K562 (cell line): Measurements from ENCODE around the gene SYT8. TPM values are rescaled to one million over a fixed set of nuclear protein-coding genes. Genes with fewer than 3 reads are reported as not detected.

Source experiments
- ATAC-seq: fragments of 200-7000 bp; cut with Tn5 transposase; 3 replicates; pipeline ENCODE4 v1.9.1; 2020; ENCODE audit warnings: moderate library complexity
- BruUV-seq: library from RNA; stranded (reverse); fragments of 400-500 nt; replicated peaks from 2 replicates; lab custom pipeline; 2021; lab: Mats Ljungman, UMichigan
- CTCF ChIA-PET: fragments of 300-600 bp; formaldehyde crosslinking; extraction: SDS; loops from one replicate; lab custom pipeline; 2021; ENCODE audit warnings: low intra/inter-chr PET ratio; lab: Yijun Ruan, JAX
- POLR2A ChIA-PET: fragments of 300-600, 350-650 bp; sonication (Branson Sonifier 250); formaldehyde crosslinking; extraction: SDS; loops from one replicate; lab custom pipeline; 2021; ENCODE audit warnings: antibody characterized with exemption, inconsistent platforms; lab: Yijun Ruan, JAX
- DNase-seq, 4 experiments: peaks; one replicate each; pipeline versions ENCODE4 v3.0.0 to v3.0.0-alpha.2; 2011 to 2018; ENCODE audit warnings: low spot score in 3 of 4, mixed read lengths in 3 of 4; ENCODE audit errors: extremely low read depth in 1 of 4
- FAIRE-seq: peaks from 2 replicates; lab custom pipeline; 2011; peaks lifted over from hg19 to GRCh38; lab: Jason Lieb, UNC
- H2AFZ ChIP-seq: 2 replicates; pipeline ENCODE4 v1.6.0; 2011; ENCODE audit warnings: low read depth, low read length, control low read depth, inconsistent platforms
- H3K27ac ChIP-seq: fragments of 200-600 bp; 3 replicates; pipeline ENCODE4 v1.8.0; 2011; ENCODE audit warnings: low read depth, mild to moderate bottlenecking, control low read depth, inconsistent platforms, low read length, moderate library complexity, mixed read lengths; ENCODE audit errors: extremely low read depth
- H3K27me3 ChIP-seq, 2 experiments: fragments of 300-600 bp in 1 of 2; 2 replicates in 1 of 2; 3 replicates in 1 of 2; pipeline versions ENCODE4 v1.6.0 to v1.8.0; 2011; ENCODE audit warnings: inconsistent platforms in 2 of 2, low read length in 2 of 2, mild to moderate bottlenecking in 1 of 2, mixed read lengths in 1 of 2, moderate library complexity in 1 of 2; ENCODE audit not compliant: control insufficient read depth in 2 of 2, insufficient read depth in 2 of 2
- H3K36me3 ChIP-seq: fragments of 300-600 bp; 3 replicates; pipeline ENCODE4 v1.8.0; 2011; ENCODE audit warnings: mild to moderate bottlenecking, low read length, inconsistent platforms; ENCODE audit not compliant: control insufficient read depth, insufficient read depth
- H3K4me1 ChIP-seq, 2 experiments: fragments of 200-600 bp in 1 of 2; replicated peaks in 1 of 2; 2 replicates in 1 of 2; 3 replicates in 1 of 2; pipeline versions ENCODE4 v1.5.1 to v1.8.0; 2011; ENCODE audit warnings: inconsistent platforms in 2 of 2, low read length in 2 of 2, mild to moderate bottlenecking in 1 of 2, mixed read lengths in 1 of 2, moderate library complexity in 1 of 2; ENCODE audit not compliant: control insufficient read depth in 2 of 2, insufficient read depth in 2 of 2
- H3K4me2 ChIP-seq: 2 replicates; pipeline ENCODE4 v1.6.1; 2011; ENCODE audit warnings: low read length, control low read depth, inconsistent platforms, mixed read lengths; ENCODE audit not compliant: insufficient read depth
- H3K4me3 ChIP-seq: fragments of 200-600 bp; sonication (generic), shearing (Covaris generic); 2 replicates; pipeline ENCODE4 v1.5.1; 2016; ENCODE audit warnings: control low read depth, inconsistent platforms
- H3K79me2 ChIP-seq: fragments of 200-600 bp; 3 replicates; pipeline ENCODE4 v1.8.0; 2011; ENCODE audit warnings: low read length, inconsistent platforms; ENCODE audit not compliant: control insufficient read depth, insufficient read depth
- H3K9ac ChIP-seq, 2 experiments: 2 replicates each; pipeline versions ENCODE4 v1.6.0 to v1.6.1; 2011; ENCODE audit warnings: low read depth in 2 of 2, low read length in 2 of 2, control low read depth in 1 of 2, inconsistent platforms in 1 of 2, mild to moderate bottlenecking in 1 of 2, mixed read lengths in 1 of 2; ENCODE audit not compliant: insufficient read depth in 1 of 2
- H3K9me1 ChIP-seq: one replicate; pipeline ENCODE4 v1.6.0; 2011; ENCODE audit warnings: inconsistent platforms, mild to moderate bottlenecking, low read length, moderate library complexity; ENCODE audit not compliant: control insufficient read depth, insufficient read depth
- H3K9me3 ChIP-seq: replicated peaks from 2 replicates; pipeline ENCODE4 v1.5.1; 2011; ENCODE audit warnings: low read depth, low read length, inconsistent platforms; ENCODE audit not compliant: control insufficient read depth, insufficient read depth
- H4K20me1 ChIP-seq: replicated peaks from 2 replicates; pipeline ENCODE4 v1.6.1; 2011; ENCODE audit warnings: low read length, inconsistent platforms, mixed read lengths; ENCODE audit not compliant: control insufficient read depth, insufficient read depth
- ETS1 ChIP-seq: conservative IDR thresholded peaks from 2 replicates; pipeline ENCODE4 v1.6.1; 2011; ENCODE audit warnings: low read depth, mild to moderate bottlenecking, low read length; ENCODE audit not compliant: control insufficient read depth
- HBP1 ChIP-seq: fragments of 450-650 bp; formaldehyde crosslinking; IDR thresholded peaks from 2 replicates; pipeline ENCODE4 v1.4.0; 2022; ENCODE audit warnings: missing genetic modification characterization
- KLF6 ChIP-seq: fragments of 250-450 bp; sonication (Bioruptor Pico); IDR thresholded peaks from 2 replicates; pipeline ENCODE4 v1.4.0; 2020; ENCODE audit warnings: mild to moderate bottlenecking, moderate library complexity, borderline replicate concordance
- MTA3 ChIP-seq: fragments of 450-650 bp; formaldehyde crosslinking; IDR thresholded peaks from 2 replicates; pipeline ENCODE4 v1.6.1; 2017; ENCODE audit warnings: mild to moderate bottlenecking, borderline replicate concordance
- NCOA2 ChIP-seq, 2 experiments: fragments of 450-650 bp; IDR thresholded peaks; 2 replicates each; pipeline ENCODE4 v1.6.1; 2018; ENCODE audit warnings: mild to moderate bottlenecking in 2 of 2, moderate library complexity in 1 of 2; ENCODE audit not compliant: partially characterized antibody in 2 of 2
- NCOA4 ChIP-seq: fragments of 450-650 bp; IDR thresholded peaks from 2 replicates; pipeline ENCODE4 v1.6.1; 2018; ENCODE audit warnings: mild to moderate bottlenecking; ENCODE audit not compliant: partially characterized antibody
- NCOR1 ChIP-seq: fragments of 450-650 bp; IDR thresholded peaks from 2 replicates; pipeline ENCODE4 v1.6.1; 2016; ENCODE audit warnings: mild to moderate bottlenecking, moderate library complexity
- NEUROD1 ChIP-seq: fragments of 150-350 bp; IDR thresholded peaks from 2 replicates; pipeline ENCODE4 v1.6.1; 2014; ENCODE audit warnings: borderline replicate concordance, low read length, low read depth; ENCODE audit not compliant: partially characterized antibody
- NR1H2 ChIP-seq: sonication (generic); formaldehyde crosslinking; IDR thresholded peaks from 2 replicates; pipeline ENCODE4 v1.4.0; 2020; ENCODE audit warnings: mild to moderate bottlenecking, missing genetic modification reagents
- PHB ChIP-seq: fragments of 250-450 bp; sonication (Bioruptor Pico); IDR thresholded peaks from 2 replicates; pipeline ENCODE4 v1.5.0; 2021
- TCF15 ChIP-seq: fragments of 250-450 bp; sonication (Bioruptor Pico); IDR thresholded peaks from 2 replicates; pipeline ENCODE4 v1.8.0; 2022; ENCODE audit warnings: moderate library complexity, mild to moderate bottlenecking, inconsistent platforms
- TRIM28 ChIP-seq: fragments of 450-650 bp; IDR thresholded peaks from 2 replicates; pipeline ENCODE4 v1.6.1; 2017
- ZNF280A ChIP-seq: fragments of 450-650 bp; IDR thresholded peaks from 2 replicates; pipeline ENCODE4 v1.6.1; 2018; ENCODE audit warnings: mild to moderate bottlenecking, low read depth; ENCODE audit not compliant: partially characterized antibody
- ZNF445 ChIP-seq: fragments of 250-450 bp; sonication (Bioruptor Pico); IDR thresholded peaks from 2 replicates; pipeline ENCODE4 v1.4.0; 2020; ENCODE audit warnings: low read depth, mild to moderate bottlenecking, moderate library complexity
- WGBS: fragments of 100-300 bp; shearing (Covaris generic); methylation state at CpG from one replicate; pipeline ENCODE4 v1.1.6; 2016; ENCODE audit warnings: low coverage, mixed read lengths; ENCODE audit not compliant: insufficient coverage; ENCODE audit errors: missing lambda C conversion rate; 5-methylcytosine and 5-hydroxymethylcytosine counted together
- in situ Hi-C: fragments of 300-500 bp; cut with MboI; formaldehyde crosslinking; loops from 4 replicates; pipeline ENCODE4 v1.15.0; 2018; ENCODE audit warnings: inconsistent platforms, mixed read lengths
- intact Hi-C: fragments of 100-400 bp; cut with micrococcal nuclease; formaldehyde crosslinking; loops from 2 replicates; pipeline ENCODE4 v1.14.2; 2022
- polyA plus RNA-seq, 8 experiments: library from polyadenylated mRNA; depleted of rRNA in 4 of 8; stranded (reverse) in 5 of 8; unstranded in 3 of 8; fragments of >200 nt; fragmentation: Nextera tagmentation in 2 of 8; fragmentation: Illumina TruSeq in 1 of 8; extraction: Ambion mirVana in 2 of 8; extraction: Trizol in 1 of 8; gene quantifications; 2 replicates each; pipeline versions ENCODE4 v1.2.1 to v1.2.3, GENCODE V29; 2011 to 2014; ENCODE audit warnings: inconsistent platforms in 1 of 8, missing spikeins in 1 of 8
- total RNA-seq, 7 experiments: library from RNA; depleted of rRNA in 6 of 7; stranded (reverse); fragments of >200 nt in 6 of 7; fragmentation: Illumina TruSeq in 2 of 7; extraction: Trizol in 2 of 7; gene quantifications; 2 replicates each; pipeline versions ENCODE4 v1.2.1 to v1.2.3, GENCODE V29; 2011 to 2021; ENCODE audit warnings: low replicate concordance in 1 of 7

The SYT8 gene
- total and polyA plus RNA-seq, 9 of the 15 experiments (the other 6 are each of a cell fraction or from before 2014, with no cell fraction given), result not detected

- peaks cover 0 to 55% of the 10 kb centered on the region in 2 experiments; a peak in 3 of 5 replicates for H3K27me3 ChIP-seq
- WGBS, result 0% methylated on average over 11 of the region's 11 CpGs
- no peaks in the 10 kb centered on the region for H3K9me1 ChIP-seq
- H3K9me3 ChIP-seq, result no peaks in the 10 kb centered on the region
- FAIRE-seq (no peak), DNase-seq (no peak), ATAC-seq (no peak)
- in situ Hi-C loops (no loop called here), intact Hi-C loops (loop anchor here (5.0 kb wide), 1 partner anchor 323 kb away; no protein-coding TSS in a partner anchor)
- no TSS peak for BruUV-seq
- H3K27ac ChIP-seq, result no peak overlapping the region
- CTCF ChIA-PET, result interaction anchor here (0.8 to 2.4 kb wide), 2 partner anchors 135 to 136 kb away, joined by 3 to 6 read pairs; no protein-coding TSS in a partner anchor
- H3K9ac ChIP-seq, result no peak overlapping the region
- no peak overlapping the region for H3K4me3 ChIP-seq
- H4K20me1 ChIP-seq, result peaks cover 7% of the 10 kb centered on the region
- H3K36me3 ChIP-seq, result no peaks in the 10 kb centered on the region
- TF ChIP-seq PHB (CRISPR knock-in tag) (no peak), ETS1 (no peak), HBP1 (CRISPR knock-in tag) (no peak), NCOR1 (no peak), KLF6 (CRISPR knock-in tag) (no peak), NCOA4 (no peak), NEUROD1 (no peak), ZNF445 (CRISPR knock-in tag) (no peak), NCOA2 (IDR thresholded peaks at IDR 0.05; ENCODE audit: partially characterized antibody in 2 of 2) (no peak), TRIM28 (no peak), ZNF280A (no peak), TCF15 (no peak), MTA3 (no peak), NR1H2 (no peak)
- POLR2A ChIA-PET, result interaction anchor here (0.5 to 1.0 kb wide), 2 partner anchors 31 to 135 kb away, joined by 3 to 4 read pairs; no protein-coding TSS in a partner anchor
- no peak overlapping the region for H3K4me2 ChIP-seq
- peaks cover 0 to 52% of the 10 kb centered on the region in 2 experiments; a peak in 2 of 5 replicates for H3K4me1 ChIP-seq
- H2AFZ ChIP-seq, result no peak overlapping the region
- H3K79me2 ChIP-seq, result no peaks in the 10 kb centered on the region
These were observed 5.6 kb upstream of the SYT8 start for GRCh38 chr11:1829039-1829820.
